ENCODE results near the gene SCP2. TPM values are rescaled to one million over a fixed set of nuclear protein-coding genes. Genes with fewer than 3 reads are reported as not detected.

Gene SCP2
- total RNA-seq, 6 experiments from 2014 or later = 207 to 885 (median 634) TPM

DNA sequence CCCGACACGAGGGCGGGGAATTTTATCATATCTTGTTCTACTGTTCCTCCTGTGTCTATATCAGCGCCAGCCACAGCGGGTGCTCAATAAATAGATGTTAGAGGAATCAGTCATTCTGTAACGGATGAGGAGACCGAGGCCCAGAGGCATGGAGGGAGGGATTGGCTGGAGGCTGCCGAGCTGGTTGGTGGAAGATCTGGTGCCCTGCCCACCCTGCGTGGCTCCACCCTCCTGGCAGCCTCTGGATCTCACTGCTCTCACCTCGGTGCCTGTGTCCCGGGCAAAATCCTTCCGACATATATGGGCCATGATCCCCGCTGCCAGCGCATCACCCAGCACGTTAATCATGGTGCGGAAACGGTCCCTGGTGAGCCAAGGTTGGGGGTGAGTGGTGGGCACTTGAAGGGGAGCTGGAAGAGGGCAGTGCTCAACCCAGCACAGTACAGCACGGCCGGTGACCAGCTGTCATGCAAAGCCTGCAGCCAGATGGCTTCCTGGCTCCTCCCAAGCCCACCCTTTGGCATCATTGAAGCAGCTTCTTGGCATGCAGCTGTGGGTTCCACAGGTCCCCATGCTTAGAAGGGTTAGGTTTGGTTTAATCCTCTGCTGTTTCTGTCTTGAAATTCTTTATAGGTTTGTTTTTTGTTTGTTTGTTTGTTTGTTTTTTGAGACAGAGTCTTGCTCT is 161.7 kb downstream of the SCP2 start:
- H3K4me1 ChIP-seq = peaks cover 0 to 20% (median 0%) of the 10 kb centered on the region in 4 donors
- no peaks in the 10 kb centered on the region for H3K27me3 ChIP-seq
- H3K4me3 ChIP-seq = no peak overlapping the region
- no peak overlapping the region for H3K27ac ChIP-seq
- ATAC-seq (no peak), DNase-seq (no peak)
- H3K9me3 ChIP-seq = no peaks in the 10 kb centered on the region
- intact Hi-C loops (cut with DNase I) = no loop called here
- no peaks in the 10 kb centered on the region for H3K36me3 ChIP-seq
- 97% methylated on average over 5 of the region's 19 CpGs for WGBS (ENCODE audit: insufficient coverage, low coverage, low lambda C conversion rate, missing lambda C conversion rate)
- no peak for TF ChIP-seq POLR2A (IDR thresholded peaks at IDR 0.05)
- TF ChIP-seq, protein P1, sequence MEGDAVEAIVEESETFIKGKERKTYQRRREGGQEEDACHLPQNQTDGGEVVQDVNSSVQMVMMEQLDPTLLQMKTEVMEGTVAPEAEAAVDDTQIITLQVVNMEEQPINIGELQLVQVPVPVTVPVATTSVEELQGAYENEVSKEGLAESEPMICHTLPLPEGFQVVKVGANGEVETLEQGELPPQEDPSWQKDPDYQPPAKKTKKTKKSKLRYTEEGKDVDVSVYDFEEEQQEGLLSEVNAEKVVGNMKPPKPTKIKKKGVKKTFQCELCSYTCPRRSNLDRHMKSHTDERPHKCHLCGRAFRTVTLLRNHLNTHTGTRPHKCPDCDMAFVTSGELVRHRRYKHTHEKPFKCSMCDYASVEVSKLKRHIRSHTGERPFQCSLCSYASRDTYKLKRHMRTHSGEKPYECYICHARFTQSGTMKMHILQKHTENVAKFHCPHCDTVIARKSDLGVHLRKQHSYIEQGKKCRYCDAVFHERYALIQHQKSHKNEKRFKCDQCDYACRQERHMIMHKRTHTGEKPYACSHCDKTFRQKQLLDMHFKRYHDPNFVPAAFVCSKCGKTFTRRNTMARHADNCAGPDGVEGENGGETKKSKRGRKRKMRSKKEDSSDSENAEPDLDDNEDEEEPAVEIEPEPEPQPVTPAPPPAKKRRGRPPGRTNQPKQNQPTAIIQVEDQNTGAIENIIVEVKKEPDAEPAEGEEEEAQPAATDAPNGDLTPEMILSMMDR (IDR thresholded peaks at IDR 0.05) = no peak

DNA sequence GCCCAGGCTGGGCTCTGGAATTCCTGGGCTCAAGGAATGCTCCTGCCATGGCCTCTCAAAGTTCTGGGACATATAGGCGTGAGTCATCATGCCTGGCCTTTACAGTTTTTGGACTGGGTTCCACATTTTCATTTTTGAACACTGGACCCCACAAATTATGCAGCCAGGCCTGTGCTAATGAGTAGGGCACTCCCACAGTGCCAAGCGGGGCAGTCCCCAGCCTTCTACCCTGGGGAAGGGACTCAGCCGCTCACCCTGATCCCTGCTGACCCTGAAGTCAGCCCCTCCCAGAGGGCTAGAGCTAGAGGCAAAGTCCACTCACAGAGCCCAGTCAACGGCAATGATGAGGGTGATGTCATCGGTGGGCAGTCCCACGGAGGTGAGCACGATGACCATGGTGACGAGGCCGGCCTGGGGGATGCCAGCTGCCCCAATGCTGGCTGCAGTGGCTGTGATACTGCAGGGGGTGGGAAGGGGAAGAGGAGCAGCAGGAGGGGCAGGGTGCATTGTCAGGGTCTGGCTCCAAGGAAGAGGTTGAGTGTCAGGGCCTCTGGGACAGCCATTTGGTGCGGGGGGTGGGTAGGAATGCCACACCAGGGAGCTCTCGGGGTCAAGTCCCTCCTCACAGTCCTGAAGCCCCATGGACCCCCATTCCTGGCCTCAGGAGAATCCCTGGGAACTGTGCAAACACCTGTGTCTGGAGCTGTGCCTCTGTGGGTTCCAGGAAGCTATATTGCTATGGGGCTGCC is 162.6 kb downstream of the SCP2 start:
- intact Hi-C loops (cut with DNase I) = loop anchor here in 1 of 2 donors (10.0 kb wide), 1 partner anchor 85 kb away; no protein-coding TSS in a partner anchor
- no peaks in the 10 kb centered on the region for H3K9me3 ChIP-seq
- H3K27me3 ChIP-seq = no peaks in the 10 kb centered on the region
- WGBS (ENCODE audit: insufficient coverage, low coverage, low lambda C conversion rate, missing lambda C conversion rate) = 45% methylated on average over 7 of the region's 11 CpGs
- peak; percentile 76 to 90 (median 80) for ATAC-seq
- H3K27ac ChIP-seq = no peak overlapping the region
- DNase-seq = peak; percentile 77 to 86 (median 84)
- peaks cover 0 to 20% (median 0%) of the 10 kb centered on the region in 4 donors for H3K4me1 ChIP-seq
- H3K4me3 ChIP-seq = no peak overlapping the region
- no peak for TF ChIP-seq POLR2A (IDR thresholded peaks at IDR 0.05)
- TF ChIP-seq, protein P1 (IDR thresholded peaks at IDR 0.05) = no peak
- H3K36me3 ChIP-seq = no peaks in the 10 kb centered on the region

DNA sequence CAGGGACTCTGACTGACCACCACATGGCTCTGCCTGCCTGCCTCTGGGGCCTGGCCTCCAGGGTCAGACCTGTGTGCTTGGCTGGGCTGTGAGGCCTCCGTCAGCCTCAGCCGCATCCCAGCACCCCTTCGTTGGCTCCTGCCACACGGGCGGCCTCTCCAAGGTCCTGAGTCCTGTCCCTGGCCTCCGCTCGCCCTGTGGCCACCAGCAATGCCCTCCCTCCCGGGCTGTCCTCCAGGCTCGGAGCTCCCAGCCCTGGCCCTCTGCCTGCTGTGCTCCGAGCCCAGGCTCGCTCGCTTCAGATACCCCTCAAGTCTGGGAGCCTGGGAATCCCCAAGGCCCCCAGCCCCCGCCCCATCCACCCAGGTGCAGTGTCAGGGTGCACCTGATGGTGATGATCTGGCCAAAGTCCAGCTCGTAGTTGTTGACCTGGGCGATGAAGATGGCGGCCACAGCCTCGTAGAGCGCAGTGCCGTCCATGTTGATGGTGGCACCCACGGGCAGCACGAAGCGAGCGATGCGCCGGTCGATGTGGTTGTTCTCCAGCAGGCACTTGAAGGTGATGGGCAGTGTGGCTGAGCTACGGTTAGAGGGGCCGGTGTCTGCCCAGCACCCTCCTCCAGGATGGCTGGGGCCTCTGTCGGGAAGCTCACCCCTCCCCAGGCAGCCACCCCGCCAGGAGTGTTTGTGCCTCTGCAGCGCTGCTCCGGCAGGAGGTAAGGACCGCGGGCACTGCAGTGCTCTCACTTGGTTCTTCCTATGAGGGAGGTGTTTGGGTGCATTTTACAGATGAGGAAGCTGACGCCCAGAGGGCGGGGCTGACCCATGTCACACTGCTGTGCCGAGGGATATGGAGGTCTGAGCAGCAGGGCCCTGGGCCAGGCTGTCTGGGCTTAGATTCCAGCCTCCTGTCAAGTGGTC is 163.4 kb downstream of the SCP2 start:
- H3K27me3 ChIP-seq = no peaks in the 10 kb centered on the region
- no peaks in the 10 kb centered on the region for H3K9me3 ChIP-seq
- H3K27ac ChIP-seq = no peak overlapping the region
- no peaks in the 10 kb centered on the region for H3K36me3 ChIP-seq
- WGBS (ENCODE audit: insufficient coverage, low coverage, low lambda C conversion rate, missing lambda C conversion rate) = 95% methylated on average over 13 of the region's 37 CpGs
- H3K4me1 ChIP-seq = peaks cover 0 to 20% (median 0%) of the 10 kb centered on the region in 4 donors
- DNase-seq (peak in 1 of 3 donors; percentile 55), ATAC-seq (peak in 1 of 4 donors; percentile 3)
- intact Hi-C loops (cut with DNase I) = loop anchor here in 1 of 2 donors (10.0 kb wide), 1 partner anchor 84 kb away; no protein-coding TSS in a partner anchor
- no peak overlapping the region for H3K4me3 ChIP-seq
- TF ChIP-seq, protein P1 (IDR thresholded peaks at IDR 0.05) = no peak
- no peak for TF ChIP-seq POLR2A (IDR thresholded peaks at IDR 0.05)

All from right lobe of liver (tissue), 6 donors.